ENCODE measurements around the gene RAPGEF4. TPM values are rescaled to one million over a fixed set of nuclear protein-coding genes. Genes with fewer than 3 reads are reported as not detected.

RAPGEF4 gene
- total RNA-seq, 1 experiment from 2014 or later = 0.59 TPM

GRCh38 chr2:173050684-173051083, 315.0 kb downstream of the RAPGEF4 start:
- H3K27ac ChIP-seq (ENCODE audit: low read depth, low read length) = no peak overlapping the region
- no peaks in the 10 kb centered on the region for H3K79me2 ChIP-seq (ENCODE audit: insufficient read depth, low read length)
- peaks cover 6% of the 10 kb centered on the region; the same call in 1 of the 2 replicates for H3K27me3 ChIP-seq (ENCODE audit: insufficient read depth, low read length)
- H3K4me2 ChIP-seq (ENCODE audit: low read length) = peak overlapping the region; percentile 60; the same call in 1 of the 2 replicates
- no peaks in the 10 kb centered on the region for H3K9me2 ChIP-seq (ENCODE audit: insufficient read depth)
- H2AFZ ChIP-seq (ENCODE audit: low read depth, low read length, poor library complexity, severe bottlenecking) = no peak overlapping the region
- ChIA-PET RAD21 (ENCODE audit: low non-redundant PET in 1 of 2, low total read pairs in 2 of 2, uncharacterized antibody in 2 of 2, unreplicated experiment in 2 of 2) (no interaction called here), CTCF (no interaction called here), POLR2A (no interaction called here)
- H3K36me3 ChIP-seq (ENCODE audit: control insufficient read depth in 1 of 2, insufficient read depth in 2 of 2, low read length in 2 of 2) = no peaks in the 10 kb centered on the region
- intact Hi-C loops (cut with micrococcal nuclease) = no loop called here
- H3K4me1 ChIP-seq (ENCODE audit: control insufficient read depth in 1 of 2, insufficient read depth in 2 of 2, low read length in 2 of 2) = peaks cover 20 to 41% of the 10 kb centered on the region in 2 experiments
- ATAC-seq (no peak), DNase-seq (ENCODE audit: low read depth, low spot score) (no peak)
- no TSS peak for BruUV-seq (replicated peaks)
- H3K9me3 ChIP-seq (ENCODE audit: control insufficient read depth in 1 of 2, insufficient read depth in 1 of 2, low read depth in 1 of 2, low read length in 2 of 2) = no peaks in the 10 kb centered on the region
- no peak overlapping the region for H3K4me3 ChIP-seq (replicated peaks in 1 of 2; ENCODE audit: low read depth in 1 of 2, low read length in 2 of 2)
- H4K20me1 ChIP-seq (ENCODE audit: insufficient read depth) = no peaks in the 10 kb centered on the region
- H3K9ac ChIP-seq (ENCODE audit: low read length) = no peak overlapping the region
- TF ChIP-seq ZFX (IDR thresholded peaks at IDR 0.05) (no peak), RAD21 (IDR thresholded peaks at IDR 0.05; ENCODE audit: low read depth) (no peak), EGR1 (IDR thresholded peaks at IDR 0.05; ENCODE audit: low read depth) (no peak), SRF (IDR thresholded peaks at IDR 0.05; ENCODE audit: low read depth) (no peak), CTCF (IDR thresholded peaks at IDR 0.05 in 2 of 3, conservative IDR thresholded peaks at IDR 0.05 in 1 of 3; ENCODE audit: borderline replicate concordance in 1 of 3, insufficient read depth in 1 of 3, low read depth in 2 of 3, low read length in 2 of 3) (no peak), CBX3 (IDR thresholded peaks at IDR 0.05; ENCODE audit: low read depth) (no peak), MAX (IDR thresholded peaks at IDR 0.05) (no peak), ELF1 (IDR thresholded peaks at IDR 0.05; ENCODE audit: borderline replicate concordance, low read depth) (no peak)
